SK-MEL-5 (cell line): ENCODE results near the gene TBCE. TPM values are rescaled to one million over a fixed set of nuclear protein-coding genes. Genes with fewer than 3 reads are reported as not detected.
"Not testable (repeated sequence)": the region's sequence is repeated elsewhere in the genome, so short reads cannot be mapped to it uniquely, and the experiment has no call there.

Source experiments
- DNase-seq: peaks from one replicate; pipeline ENCODE4 v3.0.0-alpha.2; 2016; ENCODE audit warnings: low read depth, low spot score
- in situ Hi-C: cut with HindIII; loops from 2 replicates; pipeline ENCODE4 v1.10.0; 2016; ENCODE audit warnings: low sequenced_read_pairs, high pct_unique_total_duplicates, low pct_unique_long_range_greater_than_20kb
- small RNA-seq, 2 experiments: library from RNA; depleted of rRNA; stranded (forward); fragments of <200 nt; gene quantifications; one replicate each; pipeline ENCODE3, GENCODE V24; 2014
- total RNA-seq: library from RNA; depleted of rRNA; stranded (reverse); fragments of >200 nt; shearing (Covaris generic); gene quantifications from 2 replicates; pipeline ENCODE4 v1.2.3, GENCODE V29; 2014; rRNA removed

Gene TBCE
- total RNA-seq, 1 experiment from 2014 or later = 29.4 TPM

GRCh38 chr1:235468970-235469369 is 101.7 kb downstream of the TBCE start:
- peak; percentile 9 for DNase-seq

GRCh38 chr1:235469897-235470296 is 102.7 kb downstream of the TBCE start:
- in situ Hi-C loops, DNase-seq: not testable (repeated sequence)

More at GRCh38 chr1:235468970-235469369, 101.7 kb downstream of the TBCE start:
- in situ Hi-C loops = no loop called here

GRCh38 chr1:235470741-235471439 is 103.7 kb downstream of the TBCE start:
- in situ Hi-C loops = no loop called here
- no peak for DNase-seq

- in situ Hi-C loops = no loop called here
- DNase-seq = no peak
Measured at GRCh38 chr1:235473806-235474205, 106.6 kb downstream of the TBCE start.

- in situ Hi-C loops = no loop called here
- DNase-seq = no peak
Measured at GRCh38 chr1:235483090-235483489, 115.9 kb downstream of the TBCE start.

- DNase-seq = no peak
- in situ Hi-C loops = no loop called here
Measured at GRCh38 chr1:235485558-235485957, 118.3 kb downstream of the TBCE start.

GRCh38 chr1:235486321-235486720 is 119.1 kb downstream of the TBCE start:
- in situ Hi-C loops = no loop called here
- DNase-seq = no peak

GRCh38 chr1:235491644-235492043 is 124.4 kb downstream of the TBCE start:
- DNase-seq = no peak
- in situ Hi-C loops = no loop called here

- in situ Hi-C loops = no loop called here
Measured at GRCh38 chr1:235494531-235494930, 127.3 kb downstream of the TBCE start.

GRCh38 chr1:235495030-235495429 is 127.8 kb downstream of the TBCE start:
- DNase-seq = no peak
- in situ Hi-C loops = no loop called here

More at GRCh38 chr1:235494531-235494930, 127.3 kb downstream of the TBCE start:
- no peak for DNase-seq

- in situ Hi-C loops = no loop called here
- no peak for DNase-seq
Measured at GRCh38 chr1:235495551-235495950, 128.3 kb downstream of the TBCE start.

- in situ Hi-C loops = no loop called here
- no peak for DNase-seq
Measured at GRCh38 chr1:235500971-235501540, 133.8 kb downstream of the TBCE start.

Small RNA genes within 50 kb of the gene (small RNA-seq; reads per million reads assigned to genes)
- 0 reads per million in 2 experiments for gene AL391994.1
- 0 to 0.10 reads per million in 2 experiments for gene RPS21P1

Other genes starting within 250 kb of the TBCE start
- gene TOMM20, start 238.6 kb upstream of the TBCE start, total RNA-seq = 110 and 117 TPM in 2 replicates
- 61.8 and 65.4 TPM in 2 replicates for gene RBM34, start 206.2 kb upstream of the TBCE start, total RNA-seq
- gene ARID4B, start 39.2 kb upstream of the TBCE start, total RNA-seq = 13.8 and 14.1 TPM in 2 replicates
- gene GGPS1, start 38.9 kb upstream of the TBCE start, total RNA-seq = 24.1 and 24.6 TPM in 2 replicates
- gene B3GALNT2, start 137.0 kb downstream of the TBCE start, total RNA-seq = 28.4 and 33.1 TPM in 2 replicates